HG03039 (cell line): ENCODE measurements around the gene RAD23A.

Source experiments
- ATAC-seq: cut with Tn5 transposase; IDR thresholded peaks from one replicate; pipeline ENCODE4 v1.9.1; 2021; ENCODE audit warnings: mild to moderate bottlenecking, moderate library complexity; ENCODE audit not compliant: unreplicated experiment

The RAD23A gene

GRCh38 chr19:12983542-12984142, 38.0 kb downstream of the RAD23A start:
- ATAC-seq = no peak

DNA sequence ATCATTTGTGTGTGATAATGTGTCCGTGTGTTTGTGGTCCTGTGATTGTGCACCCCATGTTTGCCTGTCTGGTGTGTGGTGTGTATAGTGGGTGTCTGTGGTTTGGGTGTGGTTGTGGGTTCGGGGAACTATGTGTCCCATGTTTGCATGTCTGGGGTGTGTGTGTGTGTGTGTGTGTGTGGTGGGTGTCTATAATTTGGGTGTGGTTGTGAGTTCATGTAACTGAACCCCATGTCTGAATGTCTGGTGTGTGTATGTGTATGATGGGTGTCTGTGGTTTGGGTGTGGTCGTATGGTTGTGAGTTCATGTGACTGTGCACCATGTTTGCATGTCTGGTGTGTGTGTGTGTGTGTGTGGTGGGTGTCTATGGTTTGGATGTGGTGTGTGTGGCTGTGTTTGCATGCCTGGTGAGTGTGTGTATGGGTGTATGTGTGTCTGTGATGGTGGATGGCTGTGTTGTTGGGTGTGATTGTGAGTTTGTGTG, 38.5 kb downstream of the RAD23A start:
- ATAC-seq = no peak

DNA sequence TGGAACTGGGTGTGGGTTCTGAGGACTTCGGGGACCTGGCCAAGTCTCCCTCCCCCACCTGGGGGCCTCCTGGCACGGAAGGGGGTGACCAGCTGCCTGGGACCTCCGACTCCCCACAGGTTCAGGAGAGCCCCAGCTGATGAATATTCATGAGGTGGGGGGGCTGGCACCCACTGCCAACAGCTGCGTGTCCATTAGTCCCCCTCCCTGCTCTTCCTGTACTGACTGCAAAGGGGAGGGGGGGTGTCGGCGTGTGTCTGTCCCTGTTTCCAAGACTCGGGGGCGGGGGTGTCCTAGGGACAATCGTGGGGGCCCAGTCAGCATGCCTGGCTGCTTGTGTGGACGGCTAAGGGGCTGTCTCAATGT, 39.0 kb downstream of the RAD23A start:
- no peak for ATAC-seq

- no peak for ATAC-seq
Measured at GRCh38 chr19:12985049-12985776, 39.6 kb downstream of the RAD23A start.

- ATAC-seq = no peak
Measured at GRCh38 chr19:12986726-12987125, 41.1 kb downstream of the RAD23A start.

GRCh38 chr19:12987190-12987589, 41.5 kb downstream of the RAD23A start:
- ATAC-seq = no peak

DNA sequence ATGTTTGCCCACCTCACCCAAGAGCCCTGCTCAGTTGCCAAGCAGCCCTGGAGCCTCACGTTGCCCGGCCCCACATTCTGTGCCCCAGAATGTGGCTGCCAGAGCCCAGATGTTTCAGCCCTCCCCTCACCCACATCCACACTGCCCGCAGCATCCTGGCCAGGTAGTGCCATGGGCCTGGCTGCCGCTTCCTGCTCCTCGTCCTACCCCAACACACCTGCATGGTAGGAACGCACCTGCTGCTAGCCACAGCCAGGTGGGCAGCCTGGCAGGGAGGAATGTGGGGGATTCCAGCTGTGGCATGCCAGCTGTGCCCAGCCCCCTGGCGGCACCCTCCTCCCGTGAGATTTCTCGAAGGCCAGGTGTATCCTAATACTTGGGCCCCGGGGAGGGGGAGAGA, 42.1 kb downstream of the RAD23A start:
- no peak for ATAC-seq

GRCh38 chr19:12990431-12990830, 44.8 kb downstream of the RAD23A start:
- ATAC-seq = no peak

DNA sequence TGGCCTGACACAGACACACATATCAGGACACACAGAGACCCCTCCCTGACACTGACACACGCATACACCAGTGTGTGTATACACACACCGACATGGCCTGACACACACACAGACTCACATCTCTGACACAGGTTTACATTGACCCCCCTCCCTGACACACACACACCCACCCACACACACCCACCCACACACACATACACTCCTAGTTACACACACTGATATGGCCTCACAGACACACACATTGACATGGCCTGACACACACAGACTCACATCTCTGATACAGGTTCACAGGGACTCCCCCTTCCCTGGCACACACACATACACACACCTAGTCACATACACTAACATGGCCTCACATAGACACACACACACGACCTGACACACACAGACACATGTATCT, 45.2 kb downstream of the RAD23A start:
- ATAC-seq = no peak

DNA sequence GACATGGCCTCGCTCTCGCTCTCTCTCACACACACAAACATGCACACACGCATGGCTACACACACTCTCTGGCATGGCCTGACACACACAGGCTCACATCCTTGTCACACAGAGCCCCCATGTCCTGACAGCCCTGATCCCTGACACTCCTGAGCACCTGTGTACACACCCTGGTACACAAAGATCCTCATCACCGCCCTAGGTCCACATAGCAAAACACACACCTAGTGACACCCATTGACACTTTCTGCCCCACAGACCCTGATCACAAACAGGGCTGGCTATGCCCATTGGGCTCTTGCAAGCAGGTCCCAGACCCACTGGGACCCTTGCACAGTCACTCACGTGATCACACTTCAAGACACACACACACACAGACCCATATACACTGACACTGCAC, 45.6 kb downstream of the RAD23A start:
- no peak for ATAC-seq

DNA sequence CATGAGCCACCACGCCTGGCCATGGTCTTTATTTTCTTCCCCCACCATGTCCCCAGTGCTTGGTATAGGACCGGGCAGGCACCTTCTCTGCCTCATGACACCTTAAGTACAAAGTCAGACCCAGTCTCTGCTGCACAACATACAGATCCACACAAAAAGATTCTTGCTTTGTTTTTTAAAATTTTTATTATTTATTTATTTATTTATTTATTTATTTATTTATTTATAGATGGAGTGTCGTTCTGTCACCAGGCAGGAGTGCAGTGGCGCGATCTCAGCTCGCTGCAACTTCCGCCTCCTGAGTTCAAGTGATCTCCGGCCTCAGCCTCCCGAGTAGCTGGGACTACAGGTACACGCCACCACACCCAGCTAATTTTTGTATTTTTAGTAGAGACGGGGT, 47.1 kb downstream of the RAD23A start:
- ATAC-seq = no peak

DNA sequence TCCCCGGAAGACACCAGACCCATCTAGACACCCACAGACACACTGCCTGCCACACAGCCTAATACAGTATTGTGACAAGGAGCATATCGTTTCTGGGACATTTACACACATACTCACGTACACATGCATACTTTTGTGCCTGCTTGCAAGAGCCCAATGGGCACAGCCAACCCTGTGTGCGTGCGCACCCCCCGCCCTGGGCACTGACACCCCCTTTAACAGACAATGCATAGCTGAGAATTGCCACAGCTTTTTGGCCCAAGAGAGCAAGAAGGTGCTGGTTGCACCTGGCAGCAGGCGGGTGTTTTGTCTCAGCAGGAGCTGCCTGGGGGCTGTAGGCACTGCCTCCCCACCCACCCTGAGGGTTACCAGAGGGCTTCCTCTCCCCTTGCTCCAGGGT, 47.9 kb downstream of the RAD23A start:
- ATAC-seq = no peak

DNA sequence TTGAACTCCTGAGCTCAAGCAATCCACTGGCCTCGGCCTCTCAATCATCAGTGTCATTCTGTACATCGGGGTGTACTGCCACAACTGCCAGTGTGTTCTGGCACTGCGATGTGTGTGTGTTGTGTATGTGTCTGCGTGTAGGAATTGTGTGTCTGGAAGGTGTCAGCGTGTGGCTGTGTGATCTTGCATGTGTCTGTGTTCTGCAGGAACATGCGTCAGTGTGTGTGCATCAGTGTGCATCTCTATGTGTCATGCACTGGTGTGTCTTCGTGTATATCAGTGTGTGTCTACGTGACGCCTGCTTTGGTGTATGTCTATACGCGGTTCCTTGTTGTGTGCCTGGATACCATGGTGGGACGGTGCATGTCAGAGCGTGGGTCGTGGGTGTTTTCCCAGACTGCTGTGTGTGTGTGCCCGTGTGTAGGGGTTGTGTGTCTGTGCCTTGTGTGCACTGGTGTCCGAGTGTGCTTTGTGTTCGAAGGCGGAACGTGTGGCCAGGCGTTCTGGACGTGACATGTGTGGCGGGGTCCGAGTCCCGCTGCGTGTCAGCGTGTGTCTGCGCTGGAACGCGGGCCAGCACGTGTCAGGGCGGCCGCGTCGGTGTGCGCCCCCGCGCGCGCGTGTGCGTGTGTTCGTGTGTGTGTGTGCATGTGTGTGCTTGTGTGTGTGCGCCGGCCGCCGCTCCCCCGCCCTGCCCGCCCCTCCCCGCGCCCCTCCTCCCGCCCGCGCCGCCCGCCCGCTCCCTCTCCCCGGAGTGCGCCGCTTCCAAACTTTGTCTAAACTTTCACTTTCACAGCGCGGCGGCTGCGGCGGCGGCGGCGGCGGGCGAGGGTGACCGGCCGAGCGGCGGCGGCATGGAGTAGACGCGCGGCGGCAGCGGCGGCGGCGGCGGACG, 49.3 kb downstream of the RAD23A start, which contains the start of gene NFIX:
Gene NFIX (plus strand): TSS at position 775 of the 895 bp plus-strand sequence. CDS start 363 bp downstream, outside the sequence.
- no peak for ATAC-seq

GRCh38 chr19:12995596-12996405, 50.1 kb downstream of the RAD23A start:
- no peak for ATAC-seq

GRCh38 chr19:12996406-12997094, 50.9 kb downstream of the RAD23A start:
- no peak for ATAC-seq

- no peak for ATAC-seq
Measured at GRCh38 chr19:12997179-12997966, 51.7 kb downstream of the RAD23A start.

- no peak for ATAC-seq
Measured at GRCh38 chr19:12997967-12998940, 52.6 kb downstream of the RAD23A start.

DNA sequence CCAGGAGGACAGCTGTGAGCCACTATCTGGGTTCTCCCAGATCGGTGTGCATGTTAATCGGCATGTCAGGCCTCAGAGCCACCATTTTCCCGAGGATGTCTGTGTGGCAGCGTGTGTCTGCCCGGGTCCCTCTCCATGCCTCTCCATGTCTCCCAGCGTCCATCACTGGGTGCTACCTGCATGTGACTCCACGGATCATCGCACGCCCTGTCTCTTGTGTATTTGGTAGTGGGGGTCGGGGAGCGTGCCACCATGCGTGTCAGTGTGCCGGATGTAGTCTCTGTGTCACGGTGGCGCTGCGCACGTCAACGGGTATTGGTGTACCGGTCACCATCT, 55.5 kb downstream of the RAD23A start:
- no peak for ATAC-seq
